Stomach (tissue), 9 donors: Measurements from ENCODE around the gene PDLIM7. TPM values are rescaled to one million over a fixed set of nuclear protein-coding genes. Genes with fewer than 3 reads are reported as not detected.

Experiments
- DNase-seq, 2 donors: peaks; one replicate each; pipeline versions ENCODE4 v3.0.0 to v3.0.0-alpha.2; 2013 to 2019
- H3K27ac ChIP-seq, 5 donors: fragments of 200-600 bp in 4 of 5; sonication (generic) in 4 of 5; one replicate each; pipeline ENCODE4 v1.5.1; 2013 to 2019; ENCODE audit warnings: mild to moderate bottlenecking in 1 of 5, moderate library complexity in 1 of 5
- H3K27me3 ChIP-seq, 3 donors: fragments of 200-600 bp; sonication (generic); one replicate each; pipeline ENCODE4 v1.5.1; 2017 to 2019; ENCODE audit warnings: mixed run types in 1 of 3
- H3K36me3 ChIP-seq, 4 donors: fragments of 200-600 bp; sonication (generic); 1 replicate in 3 of 4; 2 replicates in 1 of 4; pipeline ENCODE4 v1.5.1; 2016 to 2019
- H3K4me1 ChIP-seq, 4 donors: fragments of 200-600 bp; sonication (generic); one replicate each; pipeline ENCODE4 v1.5.1; 2016 to 2019
- H3K4me3 ChIP-seq, 4 donors: fragments of 200-600 bp; sonication (generic) in 3 of 4; one replicate each; pipeline ENCODE4 v1.5.1; 2016 to 2019; ENCODE audit warnings: mild to moderate bottlenecking in 1 of 4
- H3K9me3 ChIP-seq, 4 donors: fragments of 200-600 bp; sonication (generic); one replicate each; pipeline ENCODE4 v1.5.1; 2016 to 2019
- EP300 ChIP-seq: sonication (generic); formaldehyde crosslinking; IDR thresholded peaks from one replicate; pipeline ENCODE4 v1.6.1; 2017; ENCODE audit warnings: antibody characterized with exemption
- POLR2A ChIP-seq, 4 donors: fragments of 450-650 bp; IDR thresholded peaks; one replicate each; pipeline ENCODE4 v1.6.1; 2016; ENCODE audit warnings: antibody characterized with exemption in 4 of 4, control low read depth in 2 of 4, mild to moderate bottlenecking in 1 of 4, moderate library complexity in 1 of 4
- POLR2AphosphoS5 ChIP-seq, 3 donors: sonication (generic); formaldehyde crosslinking; IDR thresholded peaks; one replicate each; pipeline ENCODE4 v1.6.1; 2016; ENCODE audit warnings: antibody characterized with exemption in 3 of 3
- WGBS, 5 donors: extraction: QIAGEN DNeasy Blood & Tissue Kit in 3 of 5; methylation state at CpG; one replicate each; pipeline versions ENCODE4 v1.1.5 to v1.1.7; 2013 to 2018; 5-methylcytosine and 5-hydroxymethylcytosine counted together
- intact Hi-C: fragments of 100-400 bp; cut with DNase I; formaldehyde crosslinking; loops from one replicate; pipeline ENCODE4 v1.15.1; 2023; ENCODE audit warnings: low total_unique reads
- polyA plus RNA-seq, 3 donors: library from polyadenylated mRNA; stranded (reverse); fragments of 200-250 nt; gene quantifications; one replicate each; pipeline ENCODE4 v1.2.3, GENCODE V29; 2013
- total RNA-seq, 5 donors: library from RNA; depleted of rRNA; stranded (reverse); fragments of >200 nt; gene quantifications; one replicate each; pipeline versions ENCODE4 v1.1.0 to v1.2.3, GENCODE V29; 2014 to 2016
- TF ChIP-seq, protein P1 (sequence below), 7 experiments: fragments of 450-650 bp in 4 of 7; fragments of 200-600 bp in 3 of 7; sonication (generic) in 3 of 7; IDR thresholded peaks; one replicate each; pipeline ENCODE4 v1.5.1; 2016 to 2019; ENCODE audit warnings: antibody characterized with exemption in 7 of 7, control low read depth in 2 of 7, mild to moderate bottlenecking in 1 of 7
- donor health status: healthy with polysubstance abuse.
- donor health status: Bipolar disorder and iron deficiency.
- donor health status: healthy.

The PDLIM7 gene
- total and polyA plus RNA-seq, 8 donors: 14.6 to 142 (median 86.8) TPM

DNA sequence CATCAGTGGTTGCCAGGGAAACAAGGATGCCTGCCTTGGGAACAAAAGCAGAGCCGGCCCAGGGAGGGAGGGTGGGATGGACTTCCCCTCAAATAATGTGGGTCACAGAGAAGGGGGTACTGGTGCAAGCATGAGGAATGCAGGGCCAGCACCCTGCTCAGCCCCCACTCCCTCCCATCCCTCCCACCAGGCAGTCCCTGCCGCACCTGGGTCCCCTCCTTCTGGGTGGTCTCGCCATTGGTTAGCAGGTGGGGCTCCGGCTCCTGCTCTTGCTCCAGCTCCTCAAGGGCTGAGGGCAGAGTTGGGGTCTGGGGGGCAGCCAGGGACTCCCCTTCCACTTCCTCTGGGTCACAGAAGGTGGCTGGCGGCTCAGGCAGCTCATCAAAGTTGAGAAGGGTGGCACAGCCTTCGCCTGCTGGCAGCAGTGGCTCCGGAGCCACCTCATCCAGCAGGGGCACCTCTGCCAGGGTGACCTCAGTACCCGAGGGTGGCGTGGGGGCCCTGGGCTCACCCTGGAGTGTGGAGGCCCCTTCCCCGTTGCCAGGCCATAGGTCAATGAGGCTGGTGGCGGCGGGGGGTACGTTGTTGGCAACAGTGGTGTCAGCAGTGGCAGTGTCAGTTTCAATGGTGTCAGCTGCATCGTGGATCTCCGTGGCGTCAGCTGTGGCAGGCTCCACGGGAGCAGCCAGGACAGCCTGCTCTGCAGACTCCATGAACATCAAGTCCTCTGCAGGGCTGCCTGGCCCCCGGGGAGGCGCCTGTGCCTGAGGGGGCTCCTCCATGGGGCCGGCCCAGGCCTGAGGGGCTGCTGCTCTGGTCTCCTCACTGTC lies 39.3 kb downstream of the PDLIM7 start:
- DNase-seq: no peak
- no peaks in the 10 kb centered on the region for H3K9me3 ChIP-seq
- TF ChIP-seq, protein P1, sequence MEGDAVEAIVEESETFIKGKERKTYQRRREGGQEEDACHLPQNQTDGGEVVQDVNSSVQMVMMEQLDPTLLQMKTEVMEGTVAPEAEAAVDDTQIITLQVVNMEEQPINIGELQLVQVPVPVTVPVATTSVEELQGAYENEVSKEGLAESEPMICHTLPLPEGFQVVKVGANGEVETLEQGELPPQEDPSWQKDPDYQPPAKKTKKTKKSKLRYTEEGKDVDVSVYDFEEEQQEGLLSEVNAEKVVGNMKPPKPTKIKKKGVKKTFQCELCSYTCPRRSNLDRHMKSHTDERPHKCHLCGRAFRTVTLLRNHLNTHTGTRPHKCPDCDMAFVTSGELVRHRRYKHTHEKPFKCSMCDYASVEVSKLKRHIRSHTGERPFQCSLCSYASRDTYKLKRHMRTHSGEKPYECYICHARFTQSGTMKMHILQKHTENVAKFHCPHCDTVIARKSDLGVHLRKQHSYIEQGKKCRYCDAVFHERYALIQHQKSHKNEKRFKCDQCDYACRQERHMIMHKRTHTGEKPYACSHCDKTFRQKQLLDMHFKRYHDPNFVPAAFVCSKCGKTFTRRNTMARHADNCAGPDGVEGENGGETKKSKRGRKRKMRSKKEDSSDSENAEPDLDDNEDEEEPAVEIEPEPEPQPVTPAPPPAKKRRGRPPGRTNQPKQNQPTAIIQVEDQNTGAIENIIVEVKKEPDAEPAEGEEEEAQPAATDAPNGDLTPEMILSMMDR (IDR thresholded peaks at IDR 0.05): peak in 2 of 7 experiments; percentile 0 to 23
- TF ChIP-seq POLR2A (IDR thresholded peaks at IDR 0.05): no peak
- H3K27ac ChIP-seq: peak overlapping the region in 3 of 5 donors; percentile 38 to 88 (median 86)
- peaks cover 20 to 49% (median 31%) of the 10 kb centered on the region in 4 donors for H3K4me1 ChIP-seq
- 73 to 90% (median 84%) methylated on average over 13 to 20 of the region's 20 CpGs for WGBS, 5 donors
- intact Hi-C loops: loop anchor here (5.0 kb wide), 1 partner anchor 56 kb away; the partner anchor contains the start of gene PFN3
- H3K36me3 ChIP-seq: peaks cover 13 to 43% (median 29%) of the 10 kb centered on the region in 4 donors
- H3K27me3 ChIP-seq: peaks cover 0 to 5% (median 0%) of the 10 kb centered on the region in 3 donors
- H3K4me3 ChIP-seq: no peak overlapping the region

DNA sequence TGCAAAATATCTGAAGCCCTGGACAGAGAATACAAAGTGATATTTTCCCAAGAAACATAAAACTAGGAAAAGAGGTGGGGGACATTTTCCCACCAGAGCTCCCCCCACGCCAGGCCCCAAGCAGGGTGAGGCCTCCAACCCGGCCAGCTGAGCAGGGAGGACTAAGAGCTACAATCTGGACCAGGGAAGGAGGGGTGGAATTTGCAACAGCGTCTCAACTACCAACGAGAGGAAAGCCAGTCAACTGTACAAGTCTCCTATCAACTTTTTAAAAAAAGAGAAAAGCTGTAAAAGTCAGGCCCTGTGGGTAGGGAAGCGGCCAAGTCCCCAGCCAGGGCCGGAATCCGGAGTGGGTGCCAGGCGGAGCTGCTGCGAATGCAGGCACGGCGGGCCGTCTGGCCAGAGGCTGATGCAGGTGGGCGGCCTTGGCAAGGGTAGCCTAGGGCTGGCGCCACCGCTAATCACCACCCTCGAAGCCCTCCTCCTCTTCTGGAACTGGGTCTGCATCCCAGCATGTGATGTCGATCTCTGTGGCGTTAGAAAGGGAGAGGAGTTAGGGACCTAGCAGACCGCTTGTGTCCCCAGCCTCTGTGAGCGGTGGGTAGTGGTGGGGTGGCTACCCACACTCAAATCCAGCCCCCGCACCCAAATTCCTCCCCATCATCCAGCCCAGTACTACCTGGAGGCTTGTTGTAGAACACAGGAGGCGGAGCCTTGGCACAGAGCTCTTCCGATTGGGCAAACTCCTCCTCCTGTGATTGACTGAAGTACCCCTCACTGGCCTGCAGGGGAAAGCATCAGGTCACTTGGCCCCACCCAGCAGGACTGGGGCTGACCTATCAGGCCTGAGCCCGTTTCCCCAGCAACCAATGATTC lies 40.2 kb downstream of the PDLIM7 start:
- intact Hi-C loops: loop anchor here (5.0 kb wide), 1 partner anchor 55 kb away; the partner anchor contains the start of gene PFN3
- DNase-seq: peak; percentile 77 to 95
- peaks cover 0 to 12% (median 0%) of the 10 kb centered on the region in 3 donors for H3K27me3 ChIP-seq
- H3K4me3 ChIP-seq: no peak overlapping the region
- peaks cover 13 to 37% (median 29%) of the 10 kb centered on the region in 4 donors for H3K36me3 ChIP-seq
- no peaks in the 10 kb centered on the region for H3K9me3 ChIP-seq
- peak overlapping the region in 4 of 5 donors; percentile 43 to 88 (median 78) for H3K27ac ChIP-seq
- 65 to 84% (median 71%) methylated on average over 20 to 24 of the region's 24 CpGs for WGBS, 5 donors
- TF ChIP-seq POLR2AphosphoS5 (IDR thresholded peaks at IDR 0.05) (peak in 1 of 3 donors; percentile 63), EP300 (no peak), POLR2A (IDR thresholded peaks at IDR 0.05) (no peak)
- TF ChIP-seq, protein P1 (IDR thresholded peaks at IDR 0.05): peak in 5 of 7 experiments; percentile 44 to 66 (median 50)
- peaks cover 20 to 46% (median 31%) of the 10 kb centered on the region in 4 donors for H3K4me1 ChIP-seq

DNA sequence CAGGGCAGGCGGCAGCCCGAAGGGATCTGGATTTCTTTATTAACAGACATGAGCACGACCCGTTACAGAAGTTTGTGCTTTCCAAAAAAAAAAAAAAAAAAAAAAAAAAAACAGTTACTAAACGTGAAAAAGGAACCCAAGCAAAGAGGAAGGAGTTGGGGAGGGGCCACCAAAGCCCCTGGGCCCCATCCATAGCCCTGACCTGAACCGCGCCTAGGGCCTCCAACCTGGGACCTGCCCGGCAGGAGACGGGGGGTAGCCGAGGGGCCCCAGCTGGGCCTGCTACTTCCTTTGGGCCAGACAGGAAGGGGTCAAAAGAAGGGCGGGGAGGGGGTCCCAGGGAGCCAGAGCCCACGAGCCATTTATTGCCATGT lies 40.8 kb downstream of the PDLIM7 start:
- intact Hi-C loops: loop anchor here (5.0 kb wide), 1 partner anchor 54 kb away; the partner anchor contains the start of gene PFN3
- no peak for DNase-seq
- Histone ChIP-seq H3K27ac (peak overlapping the region in 4 of 5 donors; percentile 43 to 88 (median 78)), H3K36me3 (peaks cover 13 to 32% (median 29%) of the 10 kb centered on the region in 4 donors), H3K9me3 (no peaks in the 10 kb centered on the region), H3K4me3 (peak overlapping the region in 3 of 4 donors; percentile 56 to 75 (median 69)), H3K27me3 (peaks cover 0 to 13% (median 0%) of the 10 kb centered on the region in 3 donors), H3K4me1 (peaks cover 20 to 46% (median 31%) of the 10 kb centered on the region in 4 donors)
- TF ChIP-seq POLR2AphosphoS5 (IDR thresholded peaks at IDR 0.05): no peak
- TF ChIP-seq EP300: no peak
- TF ChIP-seq, protein P1 (IDR thresholded peaks at IDR 0.05): peak in 1 of 7 experiments; percentile 45
- no peak for TF ChIP-seq POLR2A (IDR thresholded peaks at IDR 0.05)
- 23 to 30% (median 27%) methylated on average over 12 of the region's 12 CpGs for WGBS, 5 donors
